ENCODE results near the gene MAPK1IP1L.

The MAPK1IP1L gene

GRCh38 chr14:55053500-55053899 lies 2.1 kb downstream of the MAPK1IP1L start:
- Histone ChIP-seq H4K20me1 (ENCODE audit: control insufficient read depth, insufficient read depth, low read depth, low read length) (peaks cover 29% of the 10 kb centered on the region), H3K4me3 (ENCODE audit: low read length) (peak overlapping the region; percentile 98), H3K79me2 (ENCODE audit: control insufficient read depth, low read length) (peaks cover 70% of the 10 kb centered on the region), H3K4me1 (ENCODE audit: control insufficient read depth, low read length) (peaks cover 21% of the 10 kb centered on the region), H3K36me3 (ENCODE audit: control insufficient read depth, low read length) (peaks cover 53% of the 10 kb centered on the region), H3K9me3 (ENCODE audit: control insufficient read depth, insufficient read depth, low read length) (no peaks in the 10 kb centered on the region), H3K27ac (ENCODE audit: low read depth, low read length) (no peak overlapping the region), H3K4me2 (ENCODE audit: low read length) (peak overlapping the region; percentile 72), H3K27me3 (ENCODE audit: control insufficient read depth, low read length) (no peaks in the 10 kb centered on the region), H3F3A (ENCODE audit: control insufficient read depth, insufficient read depth) (peaks cover 11% of the 10 kb centered on the region), H3K9me2 (replicated peaks; ENCODE audit: control insufficient read depth, low read length) (no peaks in the 10 kb centered on the region)
- TF ChIP-seq EZH2phosphoT487 (IDR thresholded peaks at IDR 0.05; ENCODE audit: borderline replicate concordance, low read length) (no peak), CTCF (IDR thresholded peaks at IDR 0.05; ENCODE audit: low read depth, low read length, poor library complexity, severe bottlenecking) (no peak)

GRCh38 chr14:55054098-55054497 lies 2.7 kb downstream of the MAPK1IP1L start:
- Histone ChIP-seq H3K4me3 (ENCODE audit: low read length) (no peak overlapping the region), H3K9me3 (ENCODE audit: control insufficient read depth, insufficient read depth, low read length) (no peaks in the 10 kb centered on the region), H3K27ac (ENCODE audit: low read depth, low read length) (no peak overlapping the region), H3K9me2 (replicated peaks; ENCODE audit: control insufficient read depth, low read length) (no peaks in the 10 kb centered on the region), H3K4me2 (ENCODE audit: low read length) (no peak overlapping the region), H3K27me3 (ENCODE audit: control insufficient read depth, low read length) (no peaks in the 10 kb centered on the region), H4K20me1 (ENCODE audit: control insufficient read depth, insufficient read depth, low read depth, low read length) (peaks cover 29% of the 10 kb centered on the region), H3F3A (ENCODE audit: control insufficient read depth, insufficient read depth) (peaks cover 5% of the 10 kb centered on the region), H3K36me3 (ENCODE audit: control insufficient read depth, low read length) (peaks cover 53% of the 10 kb centered on the region), H3K4me1 (ENCODE audit: control insufficient read depth, low read length) (peaks cover 21% of the 10 kb centered on the region), H3K79me2 (ENCODE audit: control insufficient read depth, low read length) (peaks cover 76% of the 10 kb centered on the region)
- no peak for TF ChIP-seq EZH2phosphoT487 (IDR thresholded peaks at IDR 0.05; ENCODE audit: borderline replicate concordance, low read length)
- TF ChIP-seq CTCF (IDR thresholded peaks at IDR 0.05; ENCODE audit: low read depth, low read length, poor library complexity, severe bottlenecking) = no peak

- no peak overlapping the region for H3K4me3 ChIP-seq (ENCODE audit: low read length)
- H3K27ac ChIP-seq (ENCODE audit: low read depth, low read length) = no peak overlapping the region
- peaks cover 9% of the 10 kb centered on the region for H3K4me1 ChIP-seq (ENCODE audit: control insufficient read depth, low read length)
- H3K36me3 ChIP-seq (ENCODE audit: control insufficient read depth, low read length) = peaks cover 72% of the 10 kb centered on the region
- no peak overlapping the region for H3K4me2 ChIP-seq (ENCODE audit: low read length)
- H4K20me1 ChIP-seq (ENCODE audit: control insufficient read depth, insufficient read depth, low read depth, low read length) = peaks cover 24% of the 10 kb centered on the region
- no peak for TF ChIP-seq EZH2phosphoT487 (IDR thresholded peaks at IDR 0.05; ENCODE audit: borderline replicate concordance, low read length)
- H3K9me2 ChIP-seq (replicated peaks; ENCODE audit: control insufficient read depth, low read length) = no peaks in the 10 kb centered on the region
- H3F3A ChIP-seq (ENCODE audit: control insufficient read depth, insufficient read depth) = no peaks in the 10 kb centered on the region
- no peaks in the 10 kb centered on the region for H3K9me3 ChIP-seq (ENCODE audit: control insufficient read depth, insufficient read depth, low read length)
- H3K27me3 ChIP-seq (ENCODE audit: control insufficient read depth, low read length) = no peaks in the 10 kb centered on the region
- peaks cover 96% of the 10 kb centered on the region for H3K79me2 ChIP-seq (ENCODE audit: control insufficient read depth, low read length)
These were observed 6.5 kb downstream of the MAPK1IP1L start for GRCh38 chr14:55057919-55058318.

GRCh38 chr14:55059333-55059732 lies 7.9 kb downstream of the MAPK1IP1L start:
- Histone ChIP-seq H3K4me2 (ENCODE audit: low read length) (no peak overlapping the region), H3K4me1 (ENCODE audit: control insufficient read depth, low read length) (no peaks in the 10 kb centered on the region), H3K27ac (ENCODE audit: low read depth, low read length) (no peak overlapping the region), H3K79me2 (ENCODE audit: control insufficient read depth, low read length) (peaks cover 85% of the 10 kb centered on the region), H3F3A (ENCODE audit: control insufficient read depth, insufficient read depth) (no peaks in the 10 kb centered on the region), H3K9me2 (replicated peaks; ENCODE audit: control insufficient read depth, low read length) (no peaks in the 10 kb centered on the region), H3K4me3 (ENCODE audit: low read length) (no peak overlapping the region), H4K20me1 (ENCODE audit: control insufficient read depth, insufficient read depth, low read depth, low read length) (peaks cover 14% of the 10 kb centered on the region), H3K9me3 (ENCODE audit: control insufficient read depth, insufficient read depth, low read length) (no peaks in the 10 kb centered on the region), H3K27me3 (ENCODE audit: control insufficient read depth, low read length) (no peaks in the 10 kb centered on the region), H3K36me3 (ENCODE audit: control insufficient read depth, low read length) (peaks cover 74% of the 10 kb centered on the region)
- TF ChIP-seq EZH2phosphoT487 (IDR thresholded peaks at IDR 0.05; ENCODE audit: borderline replicate concordance, low read length) (no peak), CTCF (IDR thresholded peaks at IDR 0.05; ENCODE audit: low read depth, low read length, poor library complexity, severe bottlenecking) (no peak)
